HepG2 (cell line): ENCODE results near the gene CLASRP. TPM values are rescaled to one million over a fixed set of nuclear protein-coding genes. Genes with fewer than 3 reads are reported as not detected.

ENCODE experiments used
- ATF1 ChIP-seq: IDR thresholded peaks from 2 replicates; pipeline ENCODE4 v1.6.1; 2016; ENCODE audit warnings: mild to moderate bottlenecking, control low read depth
- HBP1 ChIP-seq: IDR thresholded peaks from 2 replicates; pipeline ENCODE4 v1.6.1; 2016; ENCODE audit warnings: low read depth, control low read depth
- HMG20A ChIP-seq: IDR thresholded peaks from 2 replicates; pipeline ENCODE4 v1.6.1; 2016; ENCODE audit warnings: borderline replicate concordance
- IRF1 ChIP-seq: sonication (generic); formaldehyde crosslinking; IDR thresholded peaks from 2 replicates; pipeline ENCODE4 v1.4.0; 2020; ENCODE audit warnings: low read depth, mild to moderate bottlenecking, missing genetic modification reagents
- MEF2D ChIP-seq: sonication (generic); formaldehyde crosslinking; IDR thresholded peaks from 2 replicates; pipeline ENCODE4 v1.5.1; 2020; ENCODE audit warnings: mild to moderate bottlenecking, missing genetic modification reagents
- NFE2L1 ChIP-seq: sonication (generic); formaldehyde crosslinking; IDR thresholded peaks from 2 replicates; pipeline ENCODE4 v1.4.0; 2020; ENCODE audit warnings: missing genetic modification reagents, mild to moderate bottlenecking, borderline replicate concordance
- PLRG1 ChIP-seq: fragments of 450-650 bp; conservative IDR thresholded peaks from 2 replicates; pipeline ENCODE4 v1.6.1; 2016
- PRDM15 ChIP-seq: sonication (generic); formaldehyde crosslinking; IDR thresholded peaks from 2 replicates; pipeline ENCODE4 v1.4.0; 2020; ENCODE audit warnings: missing genetic modification reagents
- SOX13 ChIP-seq, 3 experiments: fragments of 450-650 bp in 1 of 3; sonication (generic) in 1 of 3; formaldehyde crosslinking in 1 of 3; IDR thresholded peaks in 2 of 3; conservative IDR thresholded peaks in 1 of 3; 2 replicates each; pipeline versions ENCODE4 v1.5.0 to v1.6.1; 2016 to 2020; ENCODE audit warnings: antibody characterized with exemption in 1 of 3, mild to moderate bottlenecking in 1 of 3, missing compliant biosample characterization in 1 of 3, missing genetic modification reagents in 1 of 3, moderate library complexity in 1 of 3
- TAF1 ChIP-seq: sonication (generic); formaldehyde crosslinking; IDR thresholded peaks from 2 replicates; pipeline ENCODE4 v1.4.0; 2020; ENCODE audit warnings: missing genetic modification reagents
- TFE3 ChIP-seq: IDR thresholded peaks from 2 replicates; pipeline ENCODE4 v1.6.1; 2016
- ZBTB44 ChIP-seq: sonication (generic); formaldehyde crosslinking; IDR thresholded peaks from 2 replicates; pipeline ENCODE4 v1.4.0; 2020; ENCODE audit warnings: missing genetic modification reagents
- ZNF232 ChIP-seq: sonication (generic); formaldehyde crosslinking; IDR thresholded peaks from 2 replicates; pipeline ENCODE4 v1.4.0; 2020; ENCODE audit warnings: missing genetic modification reagents, borderline replicate concordance
- ZNF333 ChIP-seq: sonication (generic); formaldehyde crosslinking; IDR thresholded peaks from 2 replicates; pipeline ENCODE4 v1.4.0; 2020; ENCODE audit warnings: mild to moderate bottlenecking, missing genetic modification reagents, borderline replicate concordance
- ZNF558 ChIP-seq: sonication (generic); formaldehyde crosslinking; IDR thresholded peaks from 2 replicates; pipeline ENCODE4 v1.9.0; 2022; ENCODE audit warnings: mild to moderate bottlenecking, missing genetic modification reagents, borderline replicate concordance
- ZNF674 ChIP-seq: sonication (generic); formaldehyde crosslinking; IDR thresholded peaks from 2 replicates; pipeline ENCODE4 v1.5.0; 2020; ENCODE audit warnings: low read depth, mild to moderate bottlenecking, missing genetic modification reagents
- ZNF724P ChIP-seq: sonication (generic); formaldehyde crosslinking; IDR thresholded peaks from 2 replicates; pipeline ENCODE4 v1.8.0; 2022; ENCODE audit warnings: missing genetic modification reagents, borderline replicate concordance
- ZNF850 ChIP-seq: sonication (generic); formaldehyde crosslinking; conservative IDR thresholded peaks from 2 replicates; pipeline ENCODE4 v1.9.0; 2021; ENCODE audit warnings: mild to moderate bottlenecking, missing genetic modification reagents
- ZSCAN30 ChIP-seq: sonication (generic); formaldehyde crosslinking; IDR thresholded peaks from 2 replicates; pipeline ENCODE4 v1.5.0; 2020; ENCODE audit warnings: mild to moderate bottlenecking, missing genetic modification reagents
- polyA plus RNA-seq, 8 experiments: library from polyadenylated mRNA; depleted of rRNA in 3 of 8; stranded (reverse) in 7 of 8; unstranded in 1 of 8; fragments of >200 nt; fragmentation: Illumina TruSeq in 4 of 8; extraction: Trizol in 4 of 8; gene quantifications; 2 replicates each; pipeline versions ENCODE4 v1.2.1 to v1.2.3, GENCODE V29; 2011 to 2016; ENCODE audit warnings: low read depth in 4 of 8, missing spikeins in 1 of 8, mixed read lengths in 1 of 8; ENCODE audit not compliant: insufficient read depth in 1 of 8
- total RNA-seq, 5 experiments: library from RNA; depleted of rRNA; stranded (reverse); fragments of >200 nt; fragmentation: Illumina TruSeq; extraction: Trizol; gene quantifications; 2 replicates each; pipeline ENCODE4 v1.2.3, GENCODE V29; 2016; ENCODE audit warnings: low read depth in 1 of 5

CLASRP gene
- total and polyA plus RNA-seq, 2 of the 13 experiments (the other 11 are each of a cell fraction or from before 2014, with no cell fraction given): 32.0 to 51.4 TPM

- TF ChIP-seq SOX13 (IDR thresholded peaks at IDR 0.05): no peak
- no peak; a peak in 1 of 4 replicates for TF ChIP-seq SOX13 (CRISPR knock-in tag; conservative IDR thresholded peaks at IDR 0.05 in 1 of 2, IDR thresholded peaks at IDR 0.05 in 1 of 2)
- peak; percentile 90; the same call in 1 of the 2 replicates for TF ChIP-seq ZNF558 (CRISPR knock-in tag)
- TF ChIP-seq NFE2L1 (CRISPR knock-in tag): no peak
- no peak for TF ChIP-seq ZBTB44
- TF ChIP-seq ZNF674 (CRISPR knock-in tag): 0 out of 2 replicates have a peak, but pooled peaks have one; percentile 53
- TF ChIP-seq MEF2D (CRISPR knock-in tag): no peak
- TF ChIP-seq ZNF724P: no peak
- TF ChIP-seq PRDM15 (CRISPR knock-in tag): no peak
- no peak for TF ChIP-seq ZSCAN30 (CRISPR knock-in tag)
- 0 out of 2 replicates have a peak, but pooled peaks have one; percentile 19 for TF ChIP-seq TFE3 (CRISPR knock-in tag)
- peak; percentile 61; the same call in 1 of the 2 replicates for TF ChIP-seq TAF1 (CRISPR knock-in tag)
- no peak for TF ChIP-seq ZNF850 (CRISPR knock-in tag)
- no peak for TF ChIP-seq ZNF232
- TF ChIP-seq ATF1 (CRISPR knock-in tag): no peak
- TF ChIP-seq IRF1 (CRISPR knock-in tag): no peak
- TF ChIP-seq PLRG1: no peak
- 0 out of 2 replicates have a peak, but pooled peaks have one; percentile 25 for TF ChIP-seq HBP1
- TF ChIP-seq HMG20A: no peak
- no peak for TF ChIP-seq ZNF333 (CRISPR knock-in tag)
These were observed 37.4 kb downstream of the CLASRP start, which contains the start of gene ZNF296 (continued) for GRCh38 chr19:45076029-45076850.
